ENCODE results near the gene ASNS.

Gene ASNS

DNA sequence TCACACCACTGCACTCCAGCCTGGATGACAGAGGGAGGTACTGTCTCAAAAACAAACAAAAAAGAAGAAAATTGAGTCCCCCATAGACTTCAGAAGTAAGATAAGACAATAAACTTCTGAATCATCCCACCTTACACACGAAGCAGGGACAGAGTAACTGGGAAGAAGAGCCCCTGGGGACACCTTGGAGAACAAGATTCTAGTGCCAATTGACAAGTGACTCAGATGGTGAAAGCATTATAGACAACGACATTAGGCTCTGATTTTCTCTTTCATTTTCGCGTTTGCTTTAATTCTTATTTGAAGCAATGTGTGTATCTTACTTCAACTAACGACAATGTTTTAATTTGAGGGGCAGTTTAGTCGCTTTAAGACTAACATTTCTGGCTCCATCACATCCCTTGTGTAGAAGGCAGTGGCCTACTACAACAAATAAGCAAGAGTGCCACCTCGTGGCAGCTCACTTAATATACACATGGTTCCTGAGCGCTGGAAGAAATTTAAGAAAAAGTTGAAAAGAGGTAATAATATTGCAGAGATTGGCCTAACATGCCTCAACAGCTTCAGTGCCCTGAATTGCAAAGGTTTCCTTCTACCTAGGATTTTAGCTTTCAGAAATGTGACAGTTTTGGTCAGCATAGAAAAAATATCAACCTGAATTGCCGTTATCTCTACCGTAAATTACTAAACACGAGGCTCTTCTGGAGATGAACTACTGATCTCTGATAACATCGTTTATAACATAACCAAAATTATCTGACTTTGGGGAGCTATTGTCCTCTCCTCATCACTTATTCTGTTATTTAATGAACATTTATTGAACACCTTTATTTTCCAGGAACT lies 36.7 kb downstream of the ASNS start:
- TF ChIP-seq EZH2 (IDR thresholded peaks at IDR 0.05; ENCODE audit: borderline replicate concordance, low read length) = no peak
- TF ChIP-seq, protein P1, sequence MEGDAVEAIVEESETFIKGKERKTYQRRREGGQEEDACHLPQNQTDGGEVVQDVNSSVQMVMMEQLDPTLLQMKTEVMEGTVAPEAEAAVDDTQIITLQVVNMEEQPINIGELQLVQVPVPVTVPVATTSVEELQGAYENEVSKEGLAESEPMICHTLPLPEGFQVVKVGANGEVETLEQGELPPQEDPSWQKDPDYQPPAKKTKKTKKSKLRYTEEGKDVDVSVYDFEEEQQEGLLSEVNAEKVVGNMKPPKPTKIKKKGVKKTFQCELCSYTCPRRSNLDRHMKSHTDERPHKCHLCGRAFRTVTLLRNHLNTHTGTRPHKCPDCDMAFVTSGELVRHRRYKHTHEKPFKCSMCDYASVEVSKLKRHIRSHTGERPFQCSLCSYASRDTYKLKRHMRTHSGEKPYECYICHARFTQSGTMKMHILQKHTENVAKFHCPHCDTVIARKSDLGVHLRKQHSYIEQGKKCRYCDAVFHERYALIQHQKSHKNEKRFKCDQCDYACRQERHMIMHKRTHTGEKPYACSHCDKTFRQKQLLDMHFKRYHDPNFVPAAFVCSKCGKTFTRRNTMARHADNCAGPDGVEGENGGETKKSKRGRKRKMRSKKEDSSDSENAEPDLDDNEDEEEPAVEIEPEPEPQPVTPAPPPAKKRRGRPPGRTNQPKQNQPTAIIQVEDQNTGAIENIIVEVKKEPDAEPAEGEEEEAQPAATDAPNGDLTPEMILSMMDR (IDR thresholded peaks at IDR 0.05; ENCODE audit: low read length) = peak; percentile 94
- H3K27ac ChIP-seq (ENCODE audit: low read depth, low read length, poor library complexity, severe bottlenecking) = no peak overlapping the region
- H3K4me1 ChIP-seq (ENCODE audit: insufficient read depth, low read length, severe bottlenecking) = no peaks in the 10 kb centered on the region
- H3K27me3 ChIP-seq (ENCODE audit: insufficient read depth, low read length) = no peaks in the 10 kb centered on the region
- H3F3A ChIP-seq (ENCODE audit: insufficient read depth, low read length) = no peaks in the 10 kb centered on the region
- no peak overlapping the region for H3K4me3 ChIP-seq (ENCODE audit: low read depth, low read length, poor library complexity, severe bottlenecking)
- H3K36me3 ChIP-seq (ENCODE audit: insufficient read depth, low read length) = no peaks in the 10 kb centered on the region
- H3K9me3 ChIP-seq (ENCODE audit: low read length) = no peaks in the 10 kb centered on the region
- H3K79me2 ChIP-seq (ENCODE audit: insufficient read depth, low read length) = no peaks in the 10 kb centered on the region
- no peaks in the 10 kb centered on the region for H4K20me1 ChIP-seq (ENCODE audit: insufficient read depth, low read length)
- no peaks in the 10 kb centered on the region for H3K9me2 ChIP-seq (ENCODE audit: low read depth, low read length)
- H2AFZ ChIP-seq (ENCODE audit: low read length) = no peak overlapping the region
- H3K4me2 ChIP-seq (ENCODE audit: low read length) = no peak overlapping the region
- H3K9ac ChIP-seq (ENCODE audit: low read length) = no peak overlapping the region

DNA sequence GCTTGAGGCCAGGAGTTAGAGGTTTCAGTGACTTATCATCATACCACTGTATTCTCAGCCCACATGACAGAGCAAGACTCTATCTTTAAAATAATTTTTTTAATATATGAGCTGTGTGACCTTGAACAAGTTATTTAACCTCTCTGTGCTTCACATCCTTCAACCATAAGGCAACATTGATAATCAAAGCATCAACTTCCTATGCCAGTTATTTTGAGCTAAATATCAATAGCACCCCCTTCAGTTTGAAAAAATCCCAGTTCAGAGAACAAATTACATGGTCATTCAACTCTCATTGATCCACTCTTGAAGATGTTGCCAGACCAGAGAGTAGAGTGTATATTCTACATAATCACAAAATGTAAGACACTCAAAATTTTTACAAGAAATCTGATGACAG lies 53.0 kb downstream of the ASNS start:
- Histone ChIP-seq H3K4me3 (ENCODE audit: low read depth, low read length, poor library complexity, severe bottlenecking) (no peak overlapping the region), H3K4me2 (ENCODE audit: low read length) (no peak overlapping the region), H4K20me1 (ENCODE audit: insufficient read depth, low read length) (no peaks in the 10 kb centered on the region), H3K9me2 (ENCODE audit: low read depth, low read length) (no peaks in the 10 kb centered on the region), H3K9me3 (ENCODE audit: low read length) (no peaks in the 10 kb centered on the region), H3K36me3 (ENCODE audit: insufficient read depth, low read length) (no peaks in the 10 kb centered on the region), H3F3A (ENCODE audit: insufficient read depth, low read length) (no peaks in the 10 kb centered on the region), H3K27ac (ENCODE audit: low read depth, low read length, poor library complexity, severe bottlenecking) (no peak overlapping the region), H3K9ac (ENCODE audit: low read length) (no peak overlapping the region), H3K79me2 (ENCODE audit: insufficient read depth, low read length) (no peaks in the 10 kb centered on the region), H3K4me1 (ENCODE audit: insufficient read depth, low read length, severe bottlenecking) (no peaks in the 10 kb centered on the region), H3K27me3 (ENCODE audit: insufficient read depth, low read length) (no peaks in the 10 kb centered on the region), H2AFZ (ENCODE audit: low read length) (no peak overlapping the region)
- TF ChIP-seq, protein P1 (IDR thresholded peaks at IDR 0.05; ENCODE audit: low read length) = peak; percentile 36
- no peak for TF ChIP-seq EZH2 (IDR thresholded peaks at IDR 0.05; ENCODE audit: borderline replicate concordance, low read length)

DNA sequence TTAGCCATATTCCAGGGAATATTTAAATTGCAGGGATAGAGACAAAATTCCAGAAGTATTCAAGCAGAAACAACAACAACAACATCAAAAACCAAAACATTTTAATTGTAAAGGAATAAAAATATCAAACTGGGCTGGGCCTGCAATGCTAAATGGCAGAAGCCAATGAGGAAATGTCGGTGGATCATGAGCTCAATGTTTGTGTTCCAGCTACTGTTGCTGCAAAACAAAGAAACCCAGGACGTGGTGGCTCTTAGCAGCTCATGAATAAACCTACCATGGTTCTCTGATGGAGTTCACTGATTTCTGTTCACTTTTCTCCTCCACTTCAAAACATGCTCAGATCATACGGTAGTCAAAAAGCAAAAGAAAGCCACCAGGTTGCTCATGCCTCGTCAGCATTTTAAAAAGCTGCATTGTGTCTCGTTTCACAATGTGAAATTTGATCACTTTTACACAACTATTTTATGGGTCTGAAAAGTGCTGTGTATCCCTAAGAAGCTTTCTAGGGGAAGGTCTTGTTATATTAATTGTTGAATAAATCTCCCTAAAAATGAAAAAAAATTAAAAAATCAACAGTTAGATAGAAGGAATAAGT lies 54.0 kb downstream of the ASNS start:
- Histone ChIP-seq H3K79me2 (ENCODE audit: insufficient read depth, low read length) (no peaks in the 10 kb centered on the region), H3K9me3 (ENCODE audit: low read length) (no peaks in the 10 kb centered on the region), H4K20me1 (ENCODE audit: insufficient read depth, low read length) (no peaks in the 10 kb centered on the region), H3K27ac (ENCODE audit: low read depth, low read length, poor library complexity, severe bottlenecking) (no peak overlapping the region), H3K27me3 (ENCODE audit: insufficient read depth, low read length) (no peaks in the 10 kb centered on the region), H3K36me3 (ENCODE audit: insufficient read depth, low read length) (no peaks in the 10 kb centered on the region), H3K4me2 (ENCODE audit: low read length) (no peak overlapping the region), H2AFZ (ENCODE audit: low read length) (no peak overlapping the region; the same call in 1 of the 2 replicates), H3K4me3 (ENCODE audit: low read depth, low read length, poor library complexity, severe bottlenecking) (no peak overlapping the region), H3K9ac (ENCODE audit: low read length) (no peak overlapping the region), H3K4me1 (ENCODE audit: insufficient read depth, low read length, severe bottlenecking) (no peaks in the 10 kb centered on the region), H3K9me2 (ENCODE audit: low read depth, low read length) (no peaks in the 10 kb centered on the region), H3F3A (ENCODE audit: insufficient read depth, low read length) (no peaks in the 10 kb centered on the region)
- no peak for TF ChIP-seq EZH2 (IDR thresholded peaks at IDR 0.05; ENCODE audit: borderline replicate concordance, low read length)
- TF ChIP-seq, protein P1 (IDR thresholded peaks at IDR 0.05; ENCODE audit: low read length) = no peak

Measured in OCI-LY1 (cell line).